Femur (tissue), 1 donor: ENCODE measurements around the gene ZNF550.
"Not testable (repeated sequence)": the region's sequence is repeated elsewhere in the genome, so short reads cannot be mapped to it uniquely, and the experiment has no call there.

Experiments used
- DNase-seq: peaks from one replicate; pipeline ENCODE4 v3.0.0-alpha.2; 2017

The ZNF550 gene

DNA sequence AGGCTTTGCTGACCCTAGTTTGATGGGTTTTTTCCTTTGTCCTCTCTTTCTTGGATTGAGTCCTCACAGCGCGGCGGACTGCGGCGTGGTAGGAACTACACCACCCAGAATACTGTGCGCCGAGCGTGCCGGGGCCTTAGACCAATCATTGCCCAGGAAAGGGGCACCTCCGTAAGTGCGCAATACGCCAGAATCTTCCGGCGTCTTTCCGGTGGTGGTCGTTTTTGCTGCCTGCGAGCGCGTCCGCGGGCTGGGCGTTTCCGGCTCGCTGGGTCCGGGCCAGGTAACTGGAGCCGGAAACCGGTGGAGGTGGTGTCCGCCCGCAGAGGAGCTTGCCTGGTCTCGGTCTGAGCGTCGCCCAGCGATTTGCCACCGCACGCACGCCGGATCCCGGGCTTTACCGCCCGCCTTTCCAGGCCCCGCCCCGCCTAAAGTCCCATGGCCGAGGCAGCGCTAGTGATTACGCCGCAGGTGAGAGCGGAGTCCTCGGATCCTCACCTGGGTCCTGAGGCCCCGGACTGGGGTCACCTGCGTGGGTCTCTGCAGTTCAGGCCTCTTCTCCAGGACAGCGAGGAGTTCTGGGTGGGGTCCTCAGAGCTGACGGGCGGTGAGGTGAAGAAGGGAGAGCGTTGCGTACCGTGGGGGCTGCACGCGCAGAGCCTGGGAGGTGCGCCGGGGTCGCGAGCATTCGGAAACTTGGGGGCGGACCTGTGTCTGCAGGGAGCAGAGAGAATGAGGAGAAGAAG, 32.4 kb downstream of the ZNF550 start, which contains the start of gene ZNF549:
Gene ZNF549 (plus strand): TSS at position 221 of the 746 bp plus-strand sequence. CDS start 218 bp downstream, at position 439.
- peak; percentile 95 for DNase-seq

DNA sequence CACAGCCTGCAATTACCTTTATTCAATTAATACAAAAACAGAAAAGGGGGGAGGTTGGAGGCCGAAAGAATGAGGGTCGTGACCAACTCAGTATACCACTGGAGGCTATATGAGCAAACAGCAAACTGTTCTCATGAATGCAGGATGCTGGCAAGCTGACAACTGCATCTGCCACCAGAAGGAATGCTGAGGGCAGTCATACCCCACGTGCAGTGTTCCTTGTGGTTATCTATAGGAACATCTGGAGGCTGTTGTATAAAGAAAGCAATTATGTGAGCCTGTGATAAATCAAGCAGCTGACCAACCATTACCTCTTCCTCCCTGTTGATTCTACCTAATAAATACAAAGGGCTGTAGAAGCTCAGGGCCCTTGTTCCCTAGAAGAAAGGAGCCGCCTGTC, 41.6 kb downstream of the ZNF550 start:
- not testable (repeated sequence) for DNase-seq

DNA sequence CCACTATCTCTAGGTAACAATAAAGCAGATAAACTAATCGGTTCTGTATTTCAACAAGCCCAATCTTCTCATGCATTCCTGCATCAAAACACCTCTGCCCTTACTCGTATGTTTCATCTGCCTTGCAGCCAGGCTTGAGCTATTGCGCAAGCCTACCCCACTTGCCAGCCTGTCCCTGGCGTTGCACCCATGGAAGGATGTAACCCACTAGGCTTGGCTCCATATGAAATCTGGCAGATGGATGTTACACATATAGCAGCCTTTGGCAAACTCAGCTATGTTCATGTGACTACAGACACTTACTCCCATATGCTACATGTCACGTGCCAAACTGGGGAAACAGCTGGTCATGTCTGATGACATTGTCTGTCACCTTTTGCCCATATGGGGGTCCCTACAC, 44.4 kb downstream of the ZNF550 start:
- no peak for DNase-seq

DNA sequence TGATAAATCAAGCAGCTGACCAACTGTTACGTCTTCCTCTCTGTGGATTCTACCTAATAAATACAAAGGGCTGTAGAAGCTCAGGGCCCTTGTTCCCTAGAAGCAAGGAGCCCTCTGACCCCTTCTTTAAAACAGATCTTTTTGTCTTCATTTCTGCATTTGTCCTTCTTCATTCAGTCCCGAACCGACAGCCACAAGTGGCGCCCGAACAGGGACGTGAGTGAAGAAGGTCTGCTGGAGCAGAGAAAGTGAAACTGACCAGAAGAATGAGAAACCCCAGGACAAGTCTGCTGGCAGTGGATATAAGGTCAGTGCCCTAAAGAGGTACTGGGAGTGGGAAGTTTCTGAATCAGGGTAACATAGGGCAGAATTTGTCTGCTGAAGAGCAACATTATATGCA, 46.8 kb downstream of the ZNF550 start:
- no peak for DNase-seq

DNA sequence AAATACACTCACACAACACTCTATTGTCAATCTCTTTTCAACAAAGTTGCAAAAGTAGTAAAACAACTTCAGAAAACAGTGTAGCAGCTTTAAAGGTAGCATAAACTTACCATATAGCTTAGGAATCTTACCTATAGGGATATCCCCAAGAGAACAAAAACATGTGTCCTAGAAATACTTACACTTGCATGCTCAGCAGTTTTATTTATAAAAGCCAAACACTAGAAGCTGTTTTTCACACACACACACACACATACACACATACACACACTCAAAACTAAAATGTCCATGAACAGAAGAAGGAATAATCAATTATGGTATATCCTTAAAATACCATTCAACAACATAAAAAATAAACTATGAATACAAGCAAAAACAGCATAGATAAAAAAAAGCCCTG, 48.2 kb downstream of the ZNF550 start:
- no peak for DNase-seq

DNA sequence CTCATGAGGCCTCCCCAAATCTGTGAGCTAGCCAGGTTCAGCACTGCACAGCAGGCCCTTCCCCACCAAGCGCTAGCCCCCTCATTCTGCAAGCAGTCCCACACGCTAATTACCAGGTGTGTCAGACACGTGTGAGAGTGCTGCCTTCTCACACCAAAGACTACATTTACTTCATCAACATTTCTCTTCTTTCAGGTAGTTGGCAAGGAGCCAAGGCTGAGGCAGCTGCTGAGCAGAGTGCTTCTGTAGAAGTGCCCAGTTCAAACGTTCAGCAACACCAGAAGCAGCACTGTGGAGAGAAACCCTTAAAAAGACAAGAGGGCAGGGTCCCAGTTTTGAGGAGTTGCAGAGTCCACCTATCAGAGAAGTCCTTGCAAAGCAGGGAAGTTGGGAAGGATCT, 53.5 kb downstream of the ZNF550 start:
- no peak for DNase-seq

DNA sequence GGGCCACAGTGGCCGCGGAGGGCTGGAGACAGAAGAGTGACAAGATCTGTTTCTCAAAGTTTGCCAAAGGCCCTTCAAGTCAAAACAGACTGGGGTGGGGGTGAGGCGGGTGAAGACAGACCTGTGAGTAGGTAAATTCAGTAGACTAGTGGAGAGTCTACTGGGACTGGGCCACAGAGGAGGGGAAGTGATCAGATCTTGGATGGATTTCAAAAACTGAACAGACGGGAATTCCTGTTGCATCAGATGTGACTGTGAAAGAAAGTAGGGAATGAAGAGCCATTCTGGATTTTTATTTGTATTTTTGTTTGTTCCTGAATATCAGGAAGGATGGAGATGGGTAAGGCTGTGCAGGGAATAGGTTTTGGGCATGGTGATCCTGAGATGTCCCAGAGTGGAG, 59.3 kb downstream of the ZNF550 start:
- DNase-seq = not testable (repeated sequence)

DNA sequence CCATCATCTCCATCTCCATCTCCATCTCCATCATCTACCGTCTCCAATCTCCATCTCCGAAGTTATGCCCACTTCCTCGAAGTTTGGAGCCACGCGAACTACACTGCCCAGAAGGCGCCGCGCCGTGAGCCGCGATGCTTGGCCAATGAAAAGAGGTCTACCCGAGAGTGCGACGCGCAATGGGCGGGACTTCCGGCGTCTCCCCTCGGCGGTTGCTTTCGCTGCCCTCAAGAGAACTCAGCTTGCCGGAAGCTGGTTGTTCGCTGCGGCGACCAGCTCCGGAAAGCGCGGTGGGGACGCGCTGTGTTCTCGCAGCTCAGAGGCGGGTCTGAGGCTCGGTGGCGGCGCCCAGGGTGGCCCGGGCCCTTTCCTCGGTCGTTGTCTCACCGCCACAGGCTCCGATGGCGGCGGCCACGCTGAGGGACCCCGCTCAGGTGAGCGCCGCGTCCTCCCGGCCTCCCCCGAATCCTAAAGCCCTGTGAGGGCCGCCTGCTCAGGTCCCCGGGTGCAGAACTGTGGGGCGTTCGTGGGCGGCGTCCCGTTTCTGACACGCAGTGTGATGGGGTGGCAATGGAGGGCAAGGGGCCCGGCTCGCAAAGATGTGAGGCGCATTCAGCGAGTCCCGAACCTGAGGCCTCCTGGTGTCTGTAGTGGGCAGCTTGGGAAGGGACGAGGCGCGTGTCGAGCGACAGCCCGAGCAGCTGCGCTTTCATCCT, 59.8 kb downstream of the ZNF550 start, which contains the start of gene ZNF773:
Gene ZNF773 (plus strand): TSS at position 259 of the 716 bp plus-strand sequence. CDS start 143 bp downstream, at position 402.
- DNase-seq = peak; percentile 97

DNA sequence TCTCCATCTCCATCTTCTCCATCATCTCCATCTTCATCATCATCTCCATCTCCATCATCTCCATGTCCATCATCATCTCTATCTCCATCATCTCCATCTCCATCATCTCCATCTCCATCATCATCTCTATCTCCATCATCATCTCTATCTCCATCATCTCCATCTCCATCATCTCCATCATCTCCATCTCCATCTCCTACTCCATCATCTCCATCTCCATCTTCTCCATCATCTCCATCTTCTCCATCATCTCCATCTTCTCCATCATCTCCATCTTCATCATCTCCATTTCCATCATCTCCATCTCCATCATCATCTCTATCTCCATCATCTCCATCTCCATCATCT, 60.4 kb downstream of the ZNF550 start:
- not testable (repeated sequence) for DNase-seq

DNA sequence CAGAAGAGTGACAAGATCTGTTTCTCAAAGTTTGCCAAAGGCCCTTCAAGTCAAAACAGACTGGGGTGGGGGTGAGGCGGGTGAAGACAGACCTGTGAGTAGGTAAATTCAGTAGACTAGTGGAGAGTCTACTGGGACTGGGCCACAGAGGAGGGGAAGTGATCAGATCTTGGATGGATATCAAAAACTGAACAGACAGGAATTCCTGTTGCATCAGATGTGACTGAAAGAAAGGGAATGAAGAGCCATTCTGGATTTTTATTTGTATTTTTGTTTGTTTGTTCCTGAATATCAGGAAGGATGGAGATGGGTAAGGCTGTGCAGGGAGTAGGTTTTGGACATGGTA, 71.4 kb downstream of the ZNF550 start:
- not testable (repeated sequence) for DNase-seq

DNA sequence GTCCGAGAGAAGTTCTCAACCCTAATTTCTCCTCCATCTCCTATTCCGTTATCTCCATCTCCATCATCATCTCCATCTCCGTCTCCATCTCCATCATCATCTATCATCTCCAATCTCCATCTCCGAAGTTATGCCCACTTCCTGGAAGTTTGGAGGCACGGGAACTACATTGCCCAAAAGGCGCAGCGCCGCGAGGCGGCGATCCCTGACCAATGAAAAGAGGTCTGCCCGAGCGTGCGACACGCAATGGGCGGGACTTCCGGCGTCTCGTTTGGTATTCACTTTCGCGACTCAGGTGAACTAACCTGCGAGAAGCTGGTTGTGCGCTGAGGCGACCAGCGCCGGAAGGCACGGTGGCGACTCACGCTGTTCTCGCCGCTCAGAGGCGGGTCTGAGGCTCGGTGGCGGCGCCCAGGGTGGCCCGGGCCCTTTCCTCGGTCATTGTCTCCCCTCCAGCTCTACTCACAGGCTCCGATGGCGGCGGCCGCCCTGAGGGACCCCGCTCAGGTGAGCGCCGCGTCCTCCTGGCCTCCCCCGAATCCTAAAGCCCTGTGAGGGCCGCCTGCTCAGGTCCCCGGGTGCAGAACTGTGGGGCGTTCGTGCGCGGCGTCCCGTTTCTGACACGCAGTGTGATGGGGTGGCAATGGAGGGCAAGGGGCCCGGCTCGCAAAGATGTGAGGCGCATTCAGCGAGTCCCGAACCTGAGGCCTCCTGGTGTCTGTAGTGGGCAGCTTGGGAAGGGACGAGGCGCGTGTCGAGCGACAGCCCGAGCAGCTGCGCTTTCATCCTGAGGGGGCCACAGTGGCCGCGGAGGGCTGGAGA, 72.0 kb downstream of the ZNF550 start, which contains the start of gene ZNF419:
Gene ZNF419 (plus strand): TSS at position 274 of the 822 bp plus-strand sequence. CDS start 201 bp downstream, at position 475.
- DNase-seq = peak; percentile 94
